Common myeloid progenitor, CD34-positive (primary cell): ENCODE data around the gene AQP12A.

ENCODE experiments used
- CTCF ChIA-PET: fragments of 350-600 bp; sonication (Branson Sonifier 250); formaldehyde crosslinking; loops from one replicate; lab custom pipeline; 2021; ENCODE audit warnings: antibody characterized with exemption; lab: Charles Lee
- POLR2A ChIA-PET: fragments of 350-600 bp; sonication (Branson Sonifier 250); formaldehyde crosslinking; loops from one replicate; lab custom pipeline; 2021; ENCODE audit warnings: antibody characterized with exemption; lab: Charles Lee
- DNase-seq, 3 donors: peaks; one replicate each; pipeline versions ENCODE4 v3.0.0 to v3.0.0-alpha.2; 2013
- H3K27ac ChIP-seq, 2 experiments: 1 replicate in 1 of 2; 2 replicates in 1 of 2; pipeline ENCODE4 v1.7.0; 2013; ENCODE audit warnings: inconsistent platforms in 2 of 2, low read length in 2 of 2, mild to moderate bottlenecking in 2 of 2, low read depth in 1 of 2, moderate library complexity in 1 of 2; ENCODE audit not compliant: severe bottlenecking in 2 of 2, insufficient read depth in 1 of 2, poor library complexity in 1 of 2
- H3K27me3 ChIP-seq, 5 experiments: replicated peaks in 2 of 5; 1 replicate in 3 of 5; 2 replicates in 2 of 5; pipeline versions ENCODE4 v1.6.1 to v1.7.0; 2013; ENCODE audit warnings: low read length in 4 of 5, mild to moderate bottlenecking in 2 of 5, moderate library complexity in 2 of 5, inconsistent platforms in 1 of 5; ENCODE audit not compliant: insufficient read depth in 5 of 5, control insufficient read depth in 4 of 5
- H3K36me3 ChIP-seq, 4 experiments: 1 replicate in 2 of 4; 2 replicates in 2 of 4; pipeline versions ENCODE4 v1.6.1 to v1.7.0; 2013; ENCODE audit warnings: low read length in 3 of 4, control low read depth in 1 of 4, mild to moderate bottlenecking in 1 of 4; ENCODE audit not compliant: control insufficient read depth in 4 of 4, insufficient read depth in 4 of 4
- H3K4me1 ChIP-seq, 4 experiments: 1 replicate in 3 of 4; 2 replicates in 1 of 4; pipeline versions ENCODE4 v1.6.1 to v1.7.1; 2013; ENCODE audit warnings: low read length in 3 of 4, mild to moderate bottlenecking in 3 of 4, control low read depth in 1 of 4, inconsistent platforms in 1 of 4, moderate library complexity in 1 of 4; ENCODE audit not compliant: control insufficient read depth in 4 of 4, insufficient read depth in 4 of 4; ENCODE audit errors: control extremely low read depth in 1 of 4
- H3K4me3 ChIP-seq, 7 experiments: 1 replicate in 4 of 7; 2 replicates in 3 of 7; pipeline versions ENCODE4 v1.5.1 to v1.7.0; 2013; ENCODE audit warnings: mild to moderate bottlenecking in 7 of 7, low read length in 6 of 7, moderate library complexity in 6 of 7, inconsistent platforms in 2 of 7, low read depth in 2 of 7, control low read depth in 1 of 7; ENCODE audit not compliant: insufficient read depth in 4 of 7, control insufficient read depth in 1 of 7; ENCODE audit errors: extremely low read depth in 1 of 7
- H3K9me3 ChIP-seq, 5 experiments: 1 replicate in 4 of 5; 2 replicates in 1 of 5; pipeline versions ENCODE4 v1.6.1 to v1.7.1; 2013; ENCODE audit warnings: low read length in 4 of 5, mild to moderate bottlenecking in 2 of 5, inconsistent platforms in 1 of 5, low read depth in 1 of 5, moderate library complexity in 1 of 5; ENCODE audit not compliant: control insufficient read depth in 4 of 5, insufficient read depth in 2 of 5; ENCODE audit errors: control extremely low read depth in 1 of 5
- WGBS: methylation state at CpG from one replicate; pipeline ENCODE4 v1.1.5; 2013; ENCODE audit not compliant: insufficient coverage; 5-methylcytosine and 5-hydroxymethylcytosine counted together

Gene AQP12A

DNA sequence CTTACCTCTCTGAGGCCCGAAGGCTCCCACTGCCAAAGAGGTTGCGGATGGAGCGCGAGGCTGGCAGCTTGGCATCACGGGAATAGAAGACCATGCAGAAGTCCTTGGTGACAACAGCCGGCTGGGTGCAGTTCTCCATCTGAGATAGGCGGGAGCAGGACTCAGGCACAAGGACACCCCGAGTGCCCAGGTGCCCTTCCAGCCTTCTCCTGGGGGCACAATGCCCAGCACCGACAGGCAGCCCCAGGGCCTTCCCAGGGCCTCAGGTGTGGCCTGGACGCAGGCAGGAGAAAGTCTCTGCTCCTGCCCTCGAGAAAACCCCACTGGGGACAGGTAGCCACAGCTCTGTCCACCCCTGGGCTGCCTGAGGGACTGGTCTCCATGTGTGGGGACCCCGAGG, 33.6 kb downstream of the AQP12A start:
- ChIA-PET CTCF (no interaction called here), POLR2A (no interaction called here)
- WGBS = 95% methylated on average over 11 of the region's 12 CpGs
- H3K4me3 ChIP-seq = no peak overlapping the region
- DNase-seq = no peak
- peaks cover 0 to 1% (median 0%) of the 10 kb centered on the region in 5 experiments for H3K27me3 ChIP-seq
- no peak overlapping the region for H3K27ac ChIP-seq
- H3K36me3 ChIP-seq = no peaks in the 10 kb centered on the region
- H3K9me3 ChIP-seq = no peaks in the 10 kb centered on the region
- no peaks in the 10 kb centered on the region for H3K4me1 ChIP-seq

DNA sequence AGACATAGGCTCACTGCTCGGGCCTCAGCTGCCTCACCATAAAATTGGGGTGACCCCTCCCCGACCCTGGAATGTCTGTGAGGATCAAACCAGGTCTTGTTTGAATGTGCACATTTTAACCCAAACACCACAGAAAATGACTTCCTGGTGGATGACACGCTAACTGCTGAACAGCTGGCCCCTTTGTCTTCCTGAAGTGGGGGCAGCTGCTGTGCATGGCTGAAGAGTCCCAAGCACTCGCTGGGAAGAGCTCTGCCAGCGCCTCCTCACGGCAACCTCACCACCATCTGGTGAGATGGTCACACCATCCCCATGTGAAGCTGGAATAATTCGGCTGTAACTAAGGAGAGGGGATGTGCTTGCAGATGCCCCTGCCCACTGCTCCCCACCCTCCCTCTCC, 34.0 kb downstream of the AQP12A start:
- H3K27ac ChIP-seq = no peak overlapping the region
- no peaks in the 10 kb centered on the region for H3K36me3 ChIP-seq
- peaks cover 0 to 2% (median 0%) of the 10 kb centered on the region in 5 experiments for H3K27me3 ChIP-seq
- H3K4me3 ChIP-seq = no peak overlapping the region
- no peak for DNase-seq
- CTCF ChIA-PET = no interaction called here
- POLR2A ChIA-PET = no interaction called here
- no peaks in the 10 kb centered on the region for H3K4me1 ChIP-seq
- H3K9me3 ChIP-seq = no peaks in the 10 kb centered on the region
- WGBS = 86% methylated on average over 6 of the region's 7 CpGs

DNA sequence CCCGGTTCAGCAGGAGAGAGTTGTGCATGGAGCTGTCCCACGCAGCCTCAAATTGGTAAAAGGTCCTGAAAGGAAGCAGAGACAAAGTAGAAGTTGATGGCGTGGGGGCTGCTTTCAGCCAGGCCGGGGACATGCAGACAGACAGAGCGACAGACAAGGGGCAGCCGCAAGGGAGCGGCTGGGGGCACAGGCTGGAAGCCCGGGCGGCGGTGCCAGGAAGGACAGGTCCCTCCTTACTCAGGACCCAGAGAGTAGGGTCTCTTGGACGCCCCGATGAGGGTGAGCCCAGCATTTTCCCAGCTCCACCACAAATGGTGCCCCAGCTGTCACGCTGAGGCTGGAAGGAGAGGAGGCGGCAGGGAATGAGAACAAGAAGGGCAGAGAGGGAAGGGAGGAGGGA, 35.2 kb downstream of the AQP12A start:
- no peak overlapping the region for H3K27ac ChIP-seq
- 96% methylated on average over 11 of the region's 14 CpGs for WGBS
- H3K4me3 ChIP-seq = no peak overlapping the region
- H3K4me1 ChIP-seq = no peaks in the 10 kb centered on the region
- peaks cover 0 to 3% (median 0%) of the 10 kb centered on the region in 5 experiments for H3K27me3 ChIP-seq
- ChIA-PET CTCF (interaction anchor here (0.5 kb wide), 1 partner anchor 60 kb away, joined by 3 read pairs; no protein-coding TSS in a partner anchor), POLR2A (no interaction called here)
- DNase-seq = no peak
- no peaks in the 10 kb centered on the region for H3K9me3 ChIP-seq
- no peaks in the 10 kb centered on the region for H3K36me3 ChIP-seq

DNA sequence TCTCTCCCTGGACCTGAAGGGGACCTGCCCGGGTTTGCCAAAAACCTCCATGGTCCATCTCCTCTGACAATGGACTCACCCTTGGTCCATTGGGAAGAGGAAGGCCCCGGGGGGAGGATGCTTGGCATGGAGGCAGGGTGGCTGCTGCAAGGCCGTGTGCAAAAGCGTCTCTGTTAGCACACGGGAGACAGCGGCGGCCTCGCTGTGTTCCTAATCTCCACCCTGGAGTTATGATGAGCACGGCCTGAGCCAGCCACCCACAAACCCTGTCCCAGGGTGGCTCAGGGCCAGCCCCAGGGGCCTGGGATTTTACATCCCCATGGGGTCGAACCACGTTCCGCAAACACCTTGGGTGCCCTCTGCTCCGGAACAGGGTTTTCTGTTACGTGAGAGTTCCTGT, 35.8 kb downstream of the AQP12A start:
- H3K36me3 ChIP-seq = no peaks in the 10 kb centered on the region
- H3K9me3 ChIP-seq = no peaks in the 10 kb centered on the region
- H3K4me3 ChIP-seq = no peak overlapping the region
- 73% methylated on average over 9 of the region's 14 CpGs for WGBS
- H3K4me1 ChIP-seq = no peaks in the 10 kb centered on the region
- no peak for DNase-seq
- no peak overlapping the region for H3K27ac ChIP-seq
- ChIA-PET POLR2A (no interaction called here), CTCF (no interaction called here)
- peaks cover 0 to 3% (median 0%) of the 10 kb centered on the region in 5 experiments for H3K27me3 ChIP-seq

DNA sequence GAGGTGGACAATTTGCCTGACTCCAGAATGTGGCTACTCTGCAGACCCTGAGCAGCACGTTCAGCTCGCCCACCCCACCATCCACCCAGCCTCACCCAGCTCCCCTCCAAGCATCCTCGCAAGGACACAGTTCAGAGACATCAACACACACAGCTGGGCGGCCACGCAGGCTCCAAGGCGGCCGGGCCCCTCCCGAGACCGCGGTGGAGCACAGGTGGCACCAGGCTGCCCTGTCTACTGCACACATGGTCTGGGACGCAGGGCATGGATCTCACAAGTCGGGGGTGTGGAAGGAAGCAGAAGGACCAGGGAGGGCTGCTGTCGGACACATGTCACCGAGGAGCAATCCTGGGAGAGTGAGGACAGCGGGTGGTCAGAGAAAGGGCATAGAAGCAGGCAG, 36.2 kb downstream of the AQP12A start:
- ChIA-PET POLR2A (no interaction called here), CTCF (no interaction called here)
- 98% methylated on average over 9 of the region's 15 CpGs for WGBS
- Histone ChIP-seq H3K4me1 (no peaks in the 10 kb centered on the region), H3K36me3 (no peaks in the 10 kb centered on the region), H3K9me3 (no peaks in the 10 kb centered on the region), H3K4me3 (no peak overlapping the region), H3K27me3 (peaks cover 0 to 3% (median 0%) of the 10 kb centered on the region in 5 experiments), H3K27ac (no peak overlapping the region)
- DNase-seq = no peak

DNA sequence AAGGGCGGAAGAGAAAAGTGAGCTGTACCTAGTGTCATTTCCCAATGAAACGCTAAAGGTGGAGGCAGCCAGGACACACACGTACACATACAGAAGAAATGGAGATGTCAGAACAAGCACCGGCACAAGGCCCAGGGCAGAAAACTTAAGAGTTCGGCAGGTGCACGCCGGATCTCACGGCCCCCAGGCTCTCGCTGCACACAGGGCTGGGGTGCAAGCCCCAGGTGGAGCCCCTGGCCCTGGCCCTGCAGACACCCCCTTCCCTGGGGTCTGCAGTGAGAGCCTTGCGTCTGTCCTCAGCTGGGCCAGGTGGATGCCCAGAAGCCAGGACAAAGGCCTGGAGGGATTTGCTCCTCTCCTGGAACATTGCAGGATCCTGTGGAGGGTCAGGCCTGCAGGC, 36.7 kb downstream of the AQP12A start:
- WGBS = 99% methylated on average over 10 of the region's 10 CpGs
- Histone ChIP-seq H3K4me3 (no peak overlapping the region), H3K9me3 (no peaks in the 10 kb centered on the region), H3K4me1 (no peaks in the 10 kb centered on the region), H3K36me3 (no peaks in the 10 kb centered on the region), H3K27ac (no peak overlapping the region), H3K27me3 (peaks cover 0 to 3% (median 0%) of the 10 kb centered on the region in 5 experiments)
- CTCF ChIA-PET = no interaction called here
- DNase-seq = no peak
- POLR2A ChIA-PET = no interaction called here

DNA sequence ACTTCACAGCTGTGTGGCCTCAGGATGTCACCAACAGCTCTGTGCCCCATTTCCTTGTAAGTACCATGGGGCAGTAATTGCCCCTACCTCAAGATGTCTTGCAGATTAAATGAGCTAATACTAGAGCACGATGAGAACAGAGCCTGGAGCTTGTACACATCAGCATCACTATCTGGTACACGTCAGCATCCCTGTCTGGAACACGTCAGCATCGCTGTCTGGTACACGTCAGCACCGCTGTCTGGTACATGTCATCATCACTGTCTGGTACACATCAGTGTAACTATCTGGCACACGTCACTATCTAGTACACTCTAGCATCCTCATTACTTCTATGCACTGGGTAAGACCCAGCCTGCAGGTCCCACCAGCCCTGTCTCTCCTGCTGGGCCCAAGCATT, 37.2 kb downstream of the AQP12A start:
- H3K36me3 ChIP-seq = no peaks in the 10 kb centered on the region
- no peak overlapping the region for H3K27ac ChIP-seq
- no peak overlapping the region for H3K4me3 ChIP-seq
- no peaks in the 10 kb centered on the region for H3K9me3 ChIP-seq
- DNase-seq = no peak
- CTCF ChIA-PET = no interaction called here
- H3K27me3 ChIP-seq = peaks cover 0 to 3% (median 0%) of the 10 kb centered on the region in 5 experiments
- WGBS = 83% methylated on average over 7 of the region's 7 CpGs
- POLR2A ChIA-PET = no interaction called here
- no peaks in the 10 kb centered on the region for H3K4me1 ChIP-seq
